SK-N-SH (cell line): ENCODE results near the gene SC5D. TPM values are rescaled to one million over a fixed set of nuclear protein-coding genes. Genes with fewer than 3 reads are reported as not detected.

Source experiments
- CTCF ChIA-PET: fragments of 300-600, 350-600 bp; formaldehyde crosslinking; extraction: SDS; loops from one replicate; lab custom pipeline; 2021; lab: Yijun Ruan, JAX
- POLR2A ChIA-PET: fragments of 350-600 bp; sonication (Branson Sonifier 250); formaldehyde crosslinking; extraction: SDS; loops from one replicate; lab custom pipeline; 2020; ENCODE audit warnings: antibody characterized with exemption, inconsistent platforms; lab: Yijun Ruan, JAX
- DNase-seq: peaks from one replicate; pipeline ENCODE4 v3.0.0; 2012
- H2AFZ ChIP-seq: fragments of 200-600 bp; sonication (generic); 2 replicates; pipeline ENCODE4 v1.8.1; 2016; ENCODE audit warnings: antibody characterized with exemption, mild to moderate bottlenecking, low read depth
- H3F3A ChIP-seq: fragments of 200-600 bp; sonication (generic); replicated peaks from 2 replicates; pipeline ENCODE3; 2016; ENCODE audit warnings: antibody characterized with exemption, mild to moderate bottlenecking; ENCODE audit not compliant: insufficient read depth
- H3K27ac ChIP-seq, 2 experiments: fragments of 200-500 bp in 1 of 2; fragments of 200-600 bp in 1 of 2; sonication (Bioruptor generic) in 1 of 2; sonication (generic), shearing (Covaris generic) in 1 of 2; 2 replicates each; pipeline versions ENCODE4 v1.5.1 to v1.6.1; 2014 to 2016; ENCODE audit warnings: low read depth in 2 of 2, inconsistent platforms in 1 of 2, low read length in 1 of 2, mild to moderate bottlenecking in 1 of 2, mixed read lengths in 1 of 2
- H3K27me3 ChIP-seq: fragments of 200-600 bp; sonication (generic), shearing (Covaris generic); 2 replicates; pipeline ENCODE4 v1.6.1; 2016; ENCODE audit warnings: mixed run types; ENCODE audit not compliant: insufficient read depth
- H3K36me3 ChIP-seq, 2 experiments: fragments of 200-500 bp in 1 of 2; fragments of 200-600 bp in 1 of 2; sonication (Bioruptor generic) in 1 of 2; sonication (generic) in 1 of 2; replicated peaks in 1 of 2; 2 replicates each; pipeline versions ENCODE3 to v1.5.1; 2014 to 2016; ENCODE audit warnings: low read length in 1 of 2, mild to moderate bottlenecking in 1 of 2; ENCODE audit not compliant: insufficient read depth in 2 of 2, control insufficient read depth in 1 of 2
- H3K4me1 ChIP-seq, 2 experiments: fragments of 200-500 bp in 1 of 2; fragments of 200-600 bp in 1 of 2; sonication (Bioruptor generic) in 1 of 2; sonication (generic), shearing (Covaris generic) in 1 of 2; 2 replicates each; pipeline versions ENCODE4 v1.5.1 to v1.6.1; 2014 to 2016; ENCODE audit warnings: low read depth in 1 of 2, low read length in 1 of 2, mixed run types in 1 of 2; ENCODE audit not compliant: insufficient read depth in 2 of 2, control insufficient read depth in 1 of 2
- H3K4me2 ChIP-seq: fragments of 200-600 bp; sonication (generic), shearing (Covaris generic); 2 replicates; pipeline ENCODE4 v1.6.1; 2017; ENCODE audit warnings: mixed run types
- H3K4me3 ChIP-seq, 2 experiments: fragments of 200-500 bp in 1 of 2; fragments of 200-600 bp in 1 of 2; sonication (Bioruptor generic) in 1 of 2; sonication (generic), shearing (Covaris generic) in 1 of 2; 2 replicates each; pipeline versions ENCODE4 v1.5.1 to v1.8.1; 2014 to 2016; ENCODE audit warnings: low read depth in 2 of 2, inconsistent platforms in 1 of 2, low read length in 1 of 2, mild to moderate bottlenecking in 1 of 2, mixed read lengths in 1 of 2, moderate library complexity in 1 of 2
- H3K79me2 ChIP-seq: fragments of 200-600 bp; sonication (generic); 2 replicates; pipeline ENCODE4 v1.8.1; 2017; ENCODE audit warnings: mild to moderate bottlenecking; ENCODE audit not compliant: insufficient read depth
- H3K9ac ChIP-seq: fragments of 200-600 bp; sonication (generic); 2 replicates; pipeline ENCODE4 v1.6.1; 2017; ENCODE audit warnings: mixed run types
- H3K9me2 ChIP-seq: fragments of 200-600 bp; sonication (generic); 2 replicates; pipeline ENCODE4 v1.6.1; 2017; ENCODE audit warnings: mixed run types
- H3K9me3 ChIP-seq: fragments of 200-600 bp; sonication (generic); 2 replicates; pipeline ENCODE4 v1.6.1; 2017; ENCODE audit warnings: mixed run types, mild to moderate bottlenecking, moderate library complexity
- H4K20me1 ChIP-seq: fragments of 200-600 bp; sonication (generic); 2 replicates; pipeline ENCODE4 v1.6.1; 2017; ENCODE audit warnings: mild to moderate bottlenecking, mixed run types; ENCODE audit not compliant: insufficient read depth
- CHD2 ChIP-seq: fragments of 150-350 bp; IDR thresholded peaks from 2 replicates; pipeline ENCODE4 v1.6.1; 2018; ENCODE audit warnings: low read length; ENCODE audit not compliant: partially characterized antibody
- CTCF ChIP-seq: fragments of 200-600 bp; sonication (generic); IDR thresholded peaks from 2 replicates; pipeline ENCODE4 v1.6.1; 2017; ENCODE audit warnings: antibody characterized with exemption, mild to moderate bottlenecking, moderate library complexity
- ELF1 ChIP-seq: IDR thresholded peaks from 2 replicates; pipeline ENCODE4 v1.4.0; 2012
- FOXM1 ChIP-seq: IDR thresholded peaks from 2 replicates; pipeline ENCODE4 v1.4.0; 2012; ENCODE audit warnings: low read depth, mild to moderate bottlenecking
- IRF3 ChIP-seq: fragments of 150-350 bp; IDR thresholded peaks from 2 replicates; pipeline ENCODE4 v1.6.1; 2016; ENCODE audit warnings: mild to moderate bottlenecking, low read depth, low read length
- JUND ChIP-seq: IDR thresholded peaks from 2 replicates; pipeline ENCODE4 v1.4.0; 2012
- MAX ChIP-seq: IDR thresholded peaks from 2 replicates; pipeline ENCODE4 v1.4.0; 2012; ENCODE audit warnings: low read depth
- MXI1 ChIP-seq: IDR thresholded peaks from 2 replicates; pipeline ENCODE4 v1.6.1; 2012; ENCODE audit warnings: mild to moderate bottlenecking, low read depth, low read length, improper control_type of control experiment
- NFIC ChIP-seq: IDR thresholded peaks from 2 replicates; pipeline ENCODE4 v1.4.0; 2012; ENCODE audit warnings: borderline replicate concordance
- NRF1 ChIP-seq: IDR thresholded peaks from 2 replicates; pipeline ENCODE4 v1.6.1; 2012; ENCODE audit warnings: low read depth, mild to moderate bottlenecking, low read length
- PBX3 ChIP-seq: IDR thresholded peaks from 2 replicates; pipeline ENCODE4; 2012
- POLR2AphosphoS5 ChIP-seq: IDR thresholded peaks from 2 replicates; pipeline ENCODE4 v1.6.1; 2012; ENCODE audit warnings: low read depth, low read length
- RCOR1 ChIP-seq: fragments of 150-350 bp; IDR thresholded peaks from 2 replicates; pipeline ENCODE4 v1.6.1; 2017; ENCODE audit warnings: antibody characterized with exemption, low read length
- RFX5 ChIP-seq: IDR thresholded peaks from 2 replicates; pipeline ENCODE4 v1.6.1; 2012; ENCODE audit warnings: mild to moderate bottlenecking, improper control_type of control experiment, low read length
- RXRA ChIP-seq: IDR thresholded peaks from 2 replicates; pipeline ENCODE4 v1.4.0; 2012; ENCODE audit warnings: low read depth, mild to moderate bottlenecking, borderline replicate concordance
- TAF1 ChIP-seq: IDR thresholded peaks from 2 replicates; pipeline ENCODE4 v1.6.1; 2012; ENCODE audit warnings: low read depth, mild to moderate bottlenecking, low read length, moderate library complexity, borderline replicate concordance
- TEAD4 ChIP-seq: IDR thresholded peaks from 2 replicates; pipeline ENCODE4 v1.4.0; 2012; ENCODE audit warnings: mild to moderate bottlenecking, borderline replicate concordance; ENCODE audit not compliant: insufficient read depth
- WGBS: methylation state at CpG from one replicate; pipeline ENCODE4 v1.1.6; 2017; ENCODE audit warnings: low lambda C conversion rate; 5-methylcytosine and 5-hydroxymethylcytosine counted together
- polyA plus RNA-seq, 3 experiments: library from polyadenylated mRNA; depleted of rRNA; stranded (reverse); fragments of >200 nt; gene quantifications; 2 replicates each; pipeline ENCODE4 v1.2.3, GENCODE V29; 2012

The SC5D gene
- polyA plus RNA-seq, 1 of the 3 experiments (the other 2 are of a cell fraction), result 8.9 TPM

GRCh38 chr11:121349790-121350189 lies 57.2 kb downstream of the SC5D start (continued):
- TF ChIP-seq MAX, result no peak

- H3F3A ChIP-seq, result no peaks in the 10 kb centered on the region
- TF ChIP-seq NFIC, result no peak
- no peak for TF ChIP-seq CHD2
- TF ChIP-seq PBX3, result no peak
- TF ChIP-seq NRF1, result no peak
- no peak for TF ChIP-seq RXRA
- no peak for TF ChIP-seq CTCF
- no peak for TF ChIP-seq FOXM1
- no peak for TF ChIP-seq MXI1
- TF ChIP-seq TAF1, result no peak
- TF ChIP-seq RFX5, result no peak
- no peak for TF ChIP-seq POLR2AphosphoS5
- no peak for TF ChIP-seq RCOR1
- TF ChIP-seq MAX, result no peak
- no peak for TF ChIP-seq JUND
- no peak for TF ChIP-seq ELF1
- no peak for TF ChIP-seq TEAD4
- no peak for TF ChIP-seq IRF3
- TF ChIP-seq, all 33 proteins: peak for 0
- Histone ChIP-seq H3K9ac (no peak overlapping the region), H3K9me3 (no peaks in the 10 kb centered on the region), H3K79me2 (no peaks in the 10 kb centered on the region), H4K20me1 (no peaks in the 10 kb centered on the region), H3K4me2 (no peak overlapping the region), H3K9me2 (no peaks in the 10 kb centered on the region), H3K27me3 (peaks cover 12% of the 10 kb centered on the region), H3K36me3 (no peaks in the 10 kb centered on the region), H3K4me3 (no peak overlapping the region), H3K4me1 (peaks cover 0 to 24% of the 10 kb centered on the region in 2 experiments; a peak in 2 of 4 replicates), H2AFZ (no peak overlapping the region), H3K27ac (no peak overlapping the region; a peak in 1 of 4 replicates)
- no peak for DNase-seq
- POLR2A ChIA-PET, result no interaction called here
- CTCF ChIA-PET, result interaction anchor here (0.7 to 1.7 kb wide), 3 partner anchors 9 to 241 kb away, joined by 3 to 8 read pairs (median 3); no protein-coding TSS in a partner anchor
- 34% methylated on average over 3 of the region's 3 CpGs for WGBS
Measured at GRCh38 chr11:121350314-121351082, 57.9 kb downstream of the SC5D start.
